ENCODE measurements around the gene PLK3. TPM values are rescaled to one million over a fixed set of nuclear protein-coding genes. Genes with fewer than 3 reads are reported as not detected.
"Not testable (repeated sequence)": the region's sequence is repeated elsewhere in the genome, so short reads cannot be mapped to it uniquely, and the experiment has no call there.

The PLK3 gene
- total RNA-seq, 1 donor from 2014 or later = 22.4 TPM

- DNase-seq (ENCODE audit: low read depth, low spot score) = no peak
Observed at GRCh38 chr1:44786841-44787426, 13.2 kb upstream of the PLK3 start.

GRCh38 chr1:44787506-44787905 is 12.7 kb upstream of the PLK3 start:
- no peak for DNase-seq (ENCODE audit: low read depth, low spot score)

- no peak for DNase-seq (ENCODE audit: low read depth, low spot score)
Observed at GRCh38 chr1:44788120-44788860, 11.9 kb upstream of the PLK3 start, which contains the start of gene BEST4. TSS of gene BEST4 (minus strand) at chr1:44788170. CDS start at chr1:44787705, 465 bp downstream.

GRCh38 chr1:44790968-44791801 is 9.0 kb upstream of the PLK3 start:
- DNase-seq (ENCODE audit: low read depth, low spot score) = no peak

GRCh38 chr1:44792736-44793502 is 7.3 kb upstream of the PLK3 start:
- no peak for DNase-seq (ENCODE audit: low read depth, low spot score)

- DNase-seq (ENCODE audit: low read depth, low spot score) = not testable (repeated sequence)
Observed at GRCh38 chr1:44797886-44798285, 2.3 kb upstream of the PLK3 start.

GRCh38 chr1:44798481-44799365 is 1.5 kb upstream of the PLK3 start:
- DNase-seq (ENCODE audit: low read depth, low spot score) = no peak

GRCh38 chr1:44801491-44802305 is 1.5 kb downstream of the PLK3 start:
- DNase-seq (ENCODE audit: low read depth, low spot score) = no peak

- DNase-seq (ENCODE audit: low read depth, low spot score) = no peak
Observed at GRCh38 chr1:44802306-44803061, 2.3 kb downstream of the PLK3 start.

- no peak for DNase-seq (ENCODE audit: low read depth, low spot score)
Observed at GRCh38 chr1:44803062-44803311, 2.8 kb downstream of the PLK3 start.

GRCh38 chr1:44803312-44804095 is 3.3 kb downstream of the PLK3 start:
- DNase-seq (ENCODE audit: low read depth, low spot score) = no peak

- no peak for DNase-seq (ENCODE audit: low read depth, low spot score)
Observed at GRCh38 chr1:44805311-44806024, 5.3 kb downstream of the PLK3 start.

GRCh38 chr1:44806025-44806703 is 6.0 kb downstream of the PLK3 start:
- DNase-seq (ENCODE audit: low read depth, low spot score) = no peak

- DNase-seq (ENCODE audit: low read depth, low spot score) = no peak
Observed at GRCh38 chr1:44806704-44807363, 6.7 kb downstream of the PLK3 start, which contains the start of gene DYNLT4. TSS of gene DYNLT4 (minus strand) at chr1:44807351. CDS start at chr1:44806668, 683 bp downstream.

- DNase-seq (ENCODE audit: low read depth, low spot score) = peak; percentile 100
Observed at GRCh38 chr1:44807364-44808062, 7.3 kb downstream of the PLK3 start.

Data from pulmonary artery endothelial cell (primary cell).